Prostate gland (tissue), 2 donors: ENCODE results near the gene COMMD7.

Source experiments
- CTCF ChIP-seq, 4 experiments: fragments of 200-600 bp in 2 of 4; fragments of 450-650 bp in 2 of 4; sonication (generic) in 2 of 4; IDR thresholded peaks; 1 replicate in 3 of 4; 2 replicates in 1 of 4; pipeline ENCODE4 v1.5.1; 2016 to 2019; ENCODE audit warnings: antibody characterized with exemption in 4 of 4, mild to moderate bottlenecking in 2 of 4, moderate library complexity in 2 of 4
- POLR2A ChIP-seq: fragments of 450-650 bp; IDR thresholded peaks from one replicate; pipeline ENCODE4 v1.6.1; 2016; ENCODE audit warnings: antibody characterized with exemption, mild to moderate bottlenecking

- TF ChIP-seq CTCF (IDR thresholded peaks at IDR 0.05): no peak
- no peak for TF ChIP-seq POLR2A
Measured at GRCh38 chr20:32773223-32773622, 30.0 kb upstream of the COMMD7 start.
